Dedifferentiated amniotic fluid mesenchymal stem cell (primary cell): ENCODE data around the gene RND2.
"Not testable (repeated sequence)": the region's sequence is repeated elsewhere in the genome, so short reads cannot be mapped to it uniquely, and the experiment has no call there.

Experiments used
- DNase-seq: peaks from one replicate; pipeline ENCODE4 v3.0.0-alpha.2; 2016; ENCODE audit errors: extremely low spot score

The RND2 gene

DNA sequence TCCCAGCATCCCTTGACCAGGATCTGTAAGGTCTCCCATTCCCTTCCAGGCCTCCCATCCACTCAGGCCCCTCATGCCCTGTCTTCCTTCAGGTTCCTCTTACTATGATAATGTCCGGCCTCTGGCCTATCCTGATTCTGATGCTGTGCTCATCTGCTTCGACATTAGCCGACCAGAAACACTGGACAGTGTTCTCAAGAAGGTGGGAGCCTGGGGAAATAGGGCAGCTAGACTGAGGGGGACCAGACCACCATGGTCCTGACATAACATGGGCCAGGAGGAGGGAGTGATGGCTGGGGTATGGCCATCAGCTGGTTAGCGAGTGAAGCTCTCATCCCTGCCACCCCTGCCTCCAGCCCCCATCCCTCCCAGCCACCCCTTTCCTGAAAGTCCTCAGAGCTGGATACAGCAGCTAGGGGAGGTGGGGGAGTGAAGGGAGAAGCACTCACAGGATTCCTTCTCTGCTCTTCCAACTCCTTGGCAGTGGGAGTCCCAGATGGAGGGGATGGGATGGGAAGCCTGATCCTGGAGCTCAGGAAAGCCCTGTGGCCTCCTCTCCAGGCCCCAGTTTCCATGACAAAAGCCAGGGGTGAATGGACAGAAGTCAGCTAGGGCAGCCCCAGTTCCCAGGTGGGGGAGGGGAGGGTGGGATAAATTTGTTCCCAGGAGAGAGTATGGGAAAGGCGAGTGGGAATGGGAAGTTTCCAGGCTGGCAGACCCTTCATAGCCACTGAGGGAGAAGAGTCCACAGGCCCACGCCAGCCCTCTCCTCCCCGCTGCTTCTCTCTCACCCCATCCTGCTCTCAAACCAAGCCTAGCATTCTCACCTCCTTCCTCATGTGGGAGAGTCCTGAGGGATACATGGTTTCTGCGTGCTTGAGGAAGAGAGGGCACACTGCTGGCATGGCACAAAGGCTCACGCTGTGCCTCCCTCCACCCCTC lies 2.3 kb downstream of the RND2 start:
- no peak for DNase-seq

DNA sequence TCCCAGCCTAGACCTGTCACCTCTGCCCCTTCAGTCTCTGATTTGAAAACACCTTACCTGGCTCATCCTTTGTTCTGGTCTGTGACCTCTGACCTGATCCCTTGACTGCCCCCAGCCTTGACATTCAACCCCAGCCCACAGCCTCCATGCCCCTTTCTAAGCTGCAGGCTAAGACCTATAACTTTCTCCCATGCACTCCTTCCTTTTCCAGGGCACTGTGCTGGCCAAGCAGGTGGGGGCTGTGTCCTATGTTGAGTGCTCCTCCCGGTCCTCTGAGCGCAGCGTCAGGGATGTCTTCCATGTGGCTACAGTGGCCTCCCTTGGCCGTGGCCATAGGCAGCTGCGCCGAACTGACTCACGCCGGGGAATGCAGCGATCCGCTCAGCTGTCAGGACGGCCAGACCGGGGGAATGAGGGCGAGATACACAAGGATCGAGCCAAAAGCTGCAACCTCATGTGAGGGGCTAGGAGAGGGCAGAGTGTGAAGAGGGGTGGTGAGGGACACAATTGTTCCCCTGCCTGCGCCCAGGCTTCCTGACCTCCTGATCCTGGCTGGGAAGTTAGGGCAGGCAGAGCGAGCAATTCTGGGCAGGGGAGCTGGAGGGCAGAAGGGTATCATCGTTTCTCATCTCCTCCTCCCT lies 3.3 kb downstream of the RND2 start:
- DNase-seq: no peak

DNA sequence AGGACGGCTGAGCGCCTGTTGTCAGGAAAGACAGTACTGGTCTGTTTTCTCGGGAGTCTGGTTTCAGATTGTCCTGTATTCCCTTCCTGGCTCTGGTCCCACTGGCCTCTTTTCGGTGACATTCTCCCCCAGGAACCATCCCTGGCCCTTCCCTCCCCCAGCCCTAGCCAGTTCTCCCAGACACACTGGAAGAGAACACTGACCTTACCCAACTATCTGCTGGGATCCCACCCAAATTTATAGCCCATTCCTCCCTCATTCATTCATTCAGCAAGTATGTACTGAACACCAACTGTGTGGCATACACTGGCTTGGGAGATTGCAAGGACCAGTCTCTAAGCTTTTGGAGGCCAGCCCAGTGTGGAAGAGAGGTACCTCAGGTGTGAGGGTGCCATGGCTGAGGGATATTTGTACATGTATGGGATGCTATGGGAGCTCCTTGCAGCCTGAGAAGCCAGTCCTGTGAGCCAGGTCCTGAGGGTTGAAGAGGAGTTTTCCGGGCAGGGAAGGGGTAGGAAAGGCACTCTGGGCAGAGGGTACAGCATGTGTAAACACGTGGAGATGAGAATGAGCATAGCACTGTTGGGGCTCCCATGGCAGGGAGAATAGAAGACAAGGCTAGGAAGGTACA lies 5.2 kb downstream of the RND2 start:
- DNase-seq: no peak

DNA sequence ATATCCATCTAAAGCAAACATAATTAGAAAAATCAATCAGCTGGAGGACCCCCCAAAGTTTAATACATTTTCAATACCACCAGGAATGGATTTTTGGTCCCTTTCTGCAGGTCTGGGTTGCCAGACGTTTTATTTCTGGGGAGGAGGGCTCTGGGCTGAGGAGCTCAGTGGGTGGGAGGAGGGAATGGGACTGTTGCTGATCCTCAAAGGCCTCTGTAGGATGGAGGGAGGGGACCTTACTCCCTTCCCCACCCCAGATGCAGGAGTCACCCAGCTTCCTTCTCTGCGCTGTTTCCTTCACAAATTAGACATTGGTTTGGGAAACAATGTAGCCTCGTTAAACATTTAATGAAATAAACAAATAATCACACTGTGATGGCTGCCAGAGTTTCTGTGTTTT lies 6.6 kb downstream of the RND2 start:
- DNase-seq: no peak

DNA sequence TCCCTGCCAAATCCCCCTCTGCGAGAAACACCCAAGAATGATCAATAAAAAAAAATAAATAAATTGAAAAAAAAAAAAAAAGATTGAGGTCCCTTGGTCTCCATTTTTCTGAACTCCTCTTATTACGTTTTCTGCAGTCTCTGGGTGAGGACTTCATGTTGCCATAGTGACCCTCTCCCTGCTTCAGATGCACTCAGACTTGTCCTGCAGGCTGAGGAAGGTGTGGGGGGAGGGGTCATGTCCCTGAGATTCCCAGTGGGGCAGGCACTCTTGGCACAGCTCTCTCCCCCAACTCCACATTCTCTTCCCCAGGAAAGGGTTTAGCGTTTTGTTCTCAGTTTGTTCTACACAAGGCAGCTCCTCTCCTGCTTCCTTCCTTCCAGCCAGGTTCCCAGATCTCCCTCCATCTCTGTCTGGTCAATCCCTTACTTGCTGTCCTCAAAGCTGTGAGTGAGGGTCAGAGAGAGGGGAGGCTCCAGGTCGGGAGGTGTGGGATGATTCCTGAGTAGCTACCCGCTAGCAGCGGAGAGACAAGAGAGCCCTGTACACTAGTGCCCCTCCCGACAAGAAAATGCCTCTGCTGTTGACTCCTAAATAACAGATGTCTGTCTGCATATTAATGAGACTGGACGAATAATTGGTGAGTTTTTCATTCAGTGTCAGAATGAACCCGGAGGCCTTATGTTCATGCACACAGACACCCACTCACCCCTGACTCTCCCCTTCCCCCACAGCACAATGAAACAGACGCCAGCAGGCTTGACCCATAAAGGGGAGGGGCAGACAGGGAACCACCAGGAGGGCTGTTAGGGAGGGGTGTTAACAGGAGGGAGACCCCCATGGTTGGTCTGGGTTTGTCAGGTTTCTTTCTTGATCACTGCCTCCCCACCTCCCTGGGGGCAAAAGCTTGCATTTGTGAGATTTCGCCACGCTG lies 9.2 kb downstream of the RND2 start:
- no peak for DNase-seq

DNA sequence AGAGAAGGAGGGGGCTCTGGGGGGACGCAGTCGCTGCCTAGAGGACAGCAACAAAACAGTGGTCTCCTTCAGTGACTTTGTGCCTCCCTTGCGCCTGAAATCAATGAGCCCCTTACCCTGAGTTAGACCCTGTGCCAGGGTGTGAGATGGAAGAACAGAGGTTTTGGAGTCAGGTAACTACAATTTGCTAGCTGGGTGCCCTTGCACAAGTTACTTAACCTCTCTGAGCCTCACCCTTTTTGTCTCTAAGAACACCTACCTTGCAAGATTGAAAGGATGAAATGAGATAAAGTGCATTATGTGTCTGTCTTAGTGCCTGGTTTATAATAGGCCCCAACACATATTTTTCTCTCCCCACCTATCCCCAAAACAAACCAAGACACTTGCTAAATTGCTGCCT lies 9.9 kb downstream of the RND2 start:
- DNase-seq: no peak

DNA sequence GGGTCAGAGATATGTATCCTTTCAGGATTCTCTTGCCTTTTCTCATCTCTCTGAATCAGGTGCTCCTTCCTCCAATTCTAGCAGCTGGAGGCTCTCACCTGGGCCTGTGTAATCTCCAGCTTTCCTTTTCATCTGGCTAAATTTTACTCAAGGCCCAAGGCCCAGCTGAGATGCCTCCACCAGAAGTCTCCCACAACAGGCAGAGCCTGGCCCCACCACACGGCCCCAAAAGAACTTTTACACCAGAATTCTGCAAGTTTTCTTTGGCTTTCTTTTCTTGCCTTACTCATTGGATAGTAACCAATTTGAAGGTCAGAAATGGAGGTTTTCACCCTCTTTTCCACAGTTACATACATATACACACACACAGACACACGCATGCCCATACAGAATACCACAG lies 14.6 kb downstream of the RND2 start:
- DNase-seq: no peak

DNA sequence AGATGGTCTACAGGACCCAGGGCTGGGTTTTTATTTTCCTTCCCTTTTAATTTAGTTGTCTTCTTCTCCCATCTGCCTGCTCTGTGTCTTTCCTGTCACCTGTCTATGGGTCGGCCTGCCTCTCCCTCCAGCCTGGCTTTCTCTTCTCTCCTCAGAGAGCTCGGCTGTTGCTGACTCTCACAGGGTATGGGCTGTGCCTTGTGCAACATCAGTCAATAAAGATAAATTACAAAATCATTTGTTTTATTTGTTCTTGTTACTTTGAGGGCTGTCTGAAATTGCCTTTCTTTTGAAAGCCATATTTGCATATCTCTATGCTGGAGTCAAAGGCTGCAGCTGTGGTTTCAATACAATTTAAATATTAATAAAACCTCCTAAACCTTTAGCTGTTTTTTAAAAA lies 15.6 kb downstream of the RND2 start:
- no peak for DNase-seq

DNA sequence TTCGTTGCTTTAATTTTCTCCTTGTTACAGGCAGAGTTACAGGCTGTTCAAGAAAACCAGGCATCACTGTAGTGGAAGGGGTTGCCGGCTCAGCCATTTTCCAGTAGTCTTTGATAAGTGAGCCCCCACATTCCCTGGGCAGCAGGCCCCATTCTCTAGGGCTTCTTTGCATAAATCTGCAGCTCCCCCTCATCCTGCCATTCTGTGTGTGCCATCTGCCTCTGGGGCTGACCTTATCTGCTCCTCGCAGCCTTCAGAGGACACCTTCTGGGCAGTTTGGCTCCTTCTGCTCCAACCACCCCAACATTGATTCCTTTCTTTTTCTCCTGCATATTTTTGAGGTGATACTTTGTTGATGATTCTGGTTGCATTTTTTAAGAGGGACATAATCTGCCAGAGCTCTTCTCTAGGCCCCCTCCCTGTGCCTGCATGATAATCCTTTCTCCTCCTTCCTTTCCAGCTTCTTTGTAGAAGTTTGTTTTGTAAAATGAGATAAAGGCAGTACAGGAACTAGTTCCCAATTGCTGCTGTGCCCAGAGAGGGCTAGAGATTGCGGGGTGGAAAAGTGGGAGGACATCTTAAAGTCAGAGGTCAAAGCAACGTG lies 17.1 kb downstream of the RND2 start:
- no peak for DNase-seq

DNA sequence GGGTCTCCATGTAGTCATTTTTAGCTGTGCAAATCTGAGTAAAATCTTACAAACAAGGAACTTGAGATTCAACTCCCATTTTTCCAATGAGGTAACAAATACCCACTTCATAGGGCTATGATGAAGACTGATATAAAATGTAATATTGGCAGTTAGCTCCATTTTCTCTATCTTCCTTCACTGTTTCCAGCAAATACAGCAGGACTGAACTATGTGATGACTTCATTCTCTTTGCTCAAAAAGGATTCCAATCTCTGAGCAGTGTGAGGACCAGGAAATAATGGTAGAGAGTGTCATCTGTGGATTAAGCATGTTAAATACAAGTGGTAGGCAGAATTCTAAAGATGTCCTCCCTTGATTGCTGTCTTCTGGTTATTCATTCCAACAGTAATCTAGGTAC lies 18.3 kb downstream of the RND2 start:
- no peak for DNase-seq

DNA sequence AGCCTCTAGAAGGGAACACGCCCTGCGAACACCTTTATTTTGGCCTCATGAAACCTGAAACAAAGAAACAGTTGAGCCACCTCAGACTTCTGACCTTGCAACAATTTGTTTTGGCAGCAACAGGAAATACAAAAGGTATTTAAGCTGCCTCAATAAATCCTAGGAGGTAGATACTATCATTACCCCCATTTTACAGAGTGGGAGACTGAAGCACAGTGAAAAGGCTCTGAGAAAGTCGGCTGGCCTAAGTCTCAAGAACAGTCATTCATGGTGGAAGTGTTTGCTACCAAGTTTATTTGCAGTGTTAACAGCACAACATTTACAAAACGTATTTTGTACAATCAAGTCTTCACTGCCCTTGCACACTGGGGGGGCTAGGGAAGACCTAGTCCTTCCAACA lies 19.0 kb downstream of the RND2 start:
- no peak for DNase-seq

DNA sequence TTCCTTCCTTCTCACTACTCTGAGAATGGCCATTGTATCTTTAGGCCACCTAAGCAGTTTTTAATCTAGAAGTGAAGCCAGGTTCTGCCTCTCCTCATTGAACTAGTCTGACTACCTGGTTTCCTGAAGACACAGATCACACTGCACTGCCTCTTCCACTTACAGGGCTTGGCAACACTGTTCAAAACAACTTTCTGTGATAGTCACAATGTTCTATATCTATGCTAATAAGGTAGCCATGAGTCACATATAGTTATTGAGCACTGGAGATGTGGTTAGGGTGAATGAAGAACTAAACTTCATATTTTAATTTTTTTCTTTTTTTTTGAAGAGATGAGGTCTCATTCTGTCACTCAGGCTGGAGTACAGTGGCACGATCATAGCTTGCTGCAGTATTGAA lies 26.9 kb downstream of the RND2 start:
- DNase-seq: no peak

DNA sequence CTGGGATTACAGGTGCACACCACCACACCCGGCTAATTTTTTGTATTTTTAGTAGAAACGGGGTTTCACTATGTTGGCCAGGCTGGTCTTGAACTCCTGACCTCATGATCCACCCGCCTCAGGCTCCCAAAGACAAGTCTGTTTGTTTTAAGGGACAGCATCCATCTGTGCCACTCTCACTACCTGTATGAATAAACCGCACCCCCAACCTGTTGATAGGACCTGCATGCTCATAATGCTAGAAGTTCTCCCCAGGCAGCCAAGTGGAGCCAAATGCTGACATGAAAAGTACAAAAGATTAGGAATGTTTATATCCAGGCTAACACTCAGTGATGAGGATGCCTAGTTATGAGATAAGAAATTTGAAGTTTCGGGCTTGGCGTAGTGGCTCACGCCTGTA lies 28.0 kb downstream of the RND2 start:
- not testable (repeated sequence) for DNase-seq

DNA sequence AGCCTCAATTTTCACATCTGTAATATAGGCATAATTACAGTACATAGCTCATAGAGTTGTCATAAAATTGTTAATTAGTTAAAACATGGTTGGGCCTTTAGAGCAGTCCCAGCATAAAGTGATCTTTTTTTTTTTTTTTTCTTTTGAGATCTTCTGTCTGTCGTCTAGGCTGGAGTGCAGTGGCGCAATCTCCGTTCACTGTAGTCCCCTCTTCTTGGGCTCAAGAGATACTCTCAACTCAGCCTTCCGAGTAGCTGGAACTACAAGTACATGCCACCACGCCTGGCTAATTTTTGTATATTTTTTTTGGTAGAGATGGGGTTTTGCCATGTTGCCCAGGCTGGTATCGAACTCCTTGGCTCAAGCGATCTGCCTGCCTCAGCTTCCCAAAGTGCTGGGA lies 31.0 kb downstream of the RND2 start:
- DNase-seq: no peak

DNA sequence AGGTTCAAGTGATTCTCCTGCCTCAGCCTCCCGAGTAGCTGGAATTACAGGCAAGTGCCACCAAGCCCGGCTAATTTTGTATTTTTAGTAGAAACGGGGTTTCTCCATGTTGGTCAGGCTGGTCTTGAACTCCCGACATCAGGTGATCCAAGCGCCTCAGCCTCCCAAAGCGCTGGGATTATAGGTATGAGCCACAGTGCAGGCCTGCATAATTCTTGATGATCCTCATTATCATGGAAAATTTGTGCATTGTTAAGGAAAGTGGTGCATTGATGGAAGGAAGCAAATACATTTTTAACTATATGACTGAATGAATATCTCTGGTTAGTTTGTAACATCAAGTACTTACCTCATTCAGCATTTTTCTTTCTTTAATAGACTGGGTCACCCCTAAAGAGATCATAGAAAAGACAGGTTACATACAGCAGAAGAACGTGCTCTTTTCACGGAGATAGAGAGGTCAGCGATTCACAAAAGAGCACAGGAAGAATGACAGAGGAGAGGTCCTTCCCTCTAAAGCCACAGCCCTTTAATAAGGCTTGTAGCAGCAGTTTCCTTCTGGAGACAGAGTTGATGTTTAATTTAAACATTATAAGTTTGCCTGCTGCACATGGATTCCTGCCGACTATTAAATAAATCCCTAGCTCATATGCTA lies 38.1 kb downstream of the RND2 start:
- no peak for DNase-seq

DNA sequence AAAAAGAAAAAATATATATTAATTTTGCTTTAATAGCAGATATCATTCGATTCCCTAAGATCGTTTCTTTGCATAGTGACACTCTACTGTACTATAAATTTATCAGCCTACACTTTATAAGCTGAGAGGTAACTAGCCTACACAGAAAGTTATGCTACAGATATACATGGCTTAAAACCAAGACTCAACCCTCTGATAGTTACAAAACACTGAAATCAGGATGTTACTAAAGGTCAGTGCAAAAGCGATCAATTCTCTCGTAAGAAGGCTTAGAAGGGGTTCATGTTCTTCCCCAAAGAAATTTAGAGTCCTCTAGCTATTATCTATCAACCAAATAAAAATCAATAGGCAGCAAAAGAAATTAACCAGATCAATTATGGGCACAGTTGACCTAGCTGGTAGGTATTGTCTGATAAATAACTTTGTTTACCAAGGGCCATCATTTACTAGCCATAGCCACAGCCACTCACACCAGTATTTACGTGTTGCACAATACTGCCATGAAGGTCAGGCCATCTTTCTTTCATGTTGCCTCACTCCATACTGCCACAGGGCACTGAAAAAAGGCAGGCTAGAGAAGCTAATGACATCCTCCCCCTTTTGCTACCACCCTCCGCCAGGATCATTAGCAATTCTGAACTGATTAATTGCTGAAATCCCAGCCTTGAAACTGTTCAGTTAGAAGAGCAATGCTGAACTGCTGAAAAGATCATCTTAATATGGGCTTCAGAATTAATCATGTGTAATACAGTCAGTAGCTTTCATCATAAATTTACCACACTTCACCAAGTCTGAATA lies 43.7 kb downstream of the RND2 start:
- no peak for DNase-seq

DNA sequence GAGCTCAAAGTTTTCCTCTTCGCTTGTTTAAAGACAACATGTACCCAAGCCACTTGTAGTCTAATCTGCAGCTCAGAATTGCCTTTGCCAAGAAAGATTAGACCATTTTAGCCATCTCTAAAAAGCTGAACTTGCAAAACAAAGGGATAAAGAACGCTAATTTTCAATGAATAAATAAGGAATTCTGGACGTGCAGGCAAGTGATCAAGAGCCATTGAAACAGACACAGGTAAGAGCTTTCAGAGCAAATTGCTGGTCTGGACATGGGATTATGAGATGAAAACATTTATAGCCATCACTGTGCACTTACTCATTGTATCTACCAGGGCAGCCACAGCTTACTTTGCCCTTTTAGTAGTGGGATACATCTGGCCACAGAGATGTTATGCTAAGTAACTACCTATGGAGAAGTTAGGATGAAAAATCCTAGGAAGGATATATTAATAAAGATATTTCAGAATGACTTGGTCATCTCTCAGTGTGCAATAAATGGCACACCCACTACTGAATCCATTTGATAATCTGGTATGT lies 44.4 kb downstream of the RND2 start:
- no peak for DNase-seq

DNA sequence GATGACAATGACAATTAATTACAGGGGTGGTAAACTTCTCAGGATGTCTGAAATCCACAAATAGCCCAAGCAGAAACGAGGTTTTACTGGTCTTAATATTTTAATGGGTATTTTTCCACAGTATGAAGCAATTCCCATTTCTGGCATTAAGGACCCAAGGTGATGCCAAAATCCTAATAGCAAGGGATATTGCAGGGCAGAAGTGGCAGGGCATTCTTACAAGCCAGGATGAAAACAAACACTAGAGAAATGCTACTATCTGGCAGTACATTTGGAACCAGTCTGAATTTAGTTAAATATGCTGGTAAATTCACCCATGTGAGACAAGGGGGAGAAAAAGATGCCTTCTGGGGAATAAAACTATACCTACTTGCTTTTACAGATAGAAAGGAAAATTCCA lies 45.2 kb downstream of the RND2 start:
- no peak for DNase-seq

DNA sequence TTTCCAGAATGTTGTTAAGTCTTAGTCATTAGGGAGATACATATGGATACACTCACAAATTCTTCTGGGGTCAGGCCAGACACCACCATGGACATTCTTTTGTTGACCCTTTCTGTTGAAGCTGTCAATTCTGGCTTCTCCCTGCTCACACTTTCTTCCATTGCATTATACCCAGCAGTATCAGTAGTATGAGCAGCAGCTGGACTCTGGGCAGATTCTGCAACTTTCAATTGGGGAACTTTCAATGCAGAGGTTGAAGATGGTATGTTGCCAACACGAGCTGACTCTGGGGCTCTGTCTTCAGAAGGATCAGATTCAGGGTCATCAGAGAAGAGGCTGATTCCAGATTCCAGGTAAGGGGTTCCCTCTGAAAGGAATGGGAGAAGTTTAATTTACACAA lies 45.8 kb downstream of the RND2 start:
- DNase-seq: no peak

DNA sequence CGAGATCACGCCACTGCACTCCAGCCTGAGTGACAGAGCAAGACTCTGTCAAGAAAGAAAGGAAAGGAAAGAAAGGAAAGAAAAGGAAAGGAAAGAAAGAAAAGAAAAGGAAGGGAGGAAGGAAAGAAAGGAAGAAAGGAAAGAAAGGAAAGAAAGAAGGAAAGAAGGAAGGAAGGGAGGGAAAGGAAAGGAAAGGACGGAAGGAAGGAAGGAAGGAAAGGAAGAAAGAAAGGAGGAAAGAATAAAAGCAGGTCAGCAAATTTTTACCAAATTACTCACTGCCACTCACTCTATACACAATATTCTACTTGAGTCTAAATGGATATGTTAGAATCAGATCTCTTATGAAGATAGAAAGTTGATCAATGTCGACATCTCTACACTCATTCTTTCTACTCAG lies 49.8 kb downstream of the RND2 start:
- no peak for DNase-seq
